AG04450 (cell line): ENCODE data around the gene SPHK1. TPM values are rescaled to one million over a fixed set of nuclear protein-coding genes. Genes with fewer than 3 reads are reported as not detected.
"Not testable (repeated sequence)": the region's sequence is repeated elsewhere in the genome, so short reads cannot be mapped to it uniquely, and the experiment has no call there.

Source experiments
- CTCF ChIA-PET: fragments of 300-600, 350-600 bp; formaldehyde crosslinking; extraction: SDS; loops from one replicate; lab custom pipeline; 2022; ENCODE audit warnings: antibody characterized with exemption, inconsistent platforms; lab: Charles Lee
- POLR2A ChIA-PET: fragments of 350-600 bp; formaldehyde crosslinking; extraction: SDS; loops from one replicate; lab custom pipeline; 2021; ENCODE audit warnings: antibody characterized with exemption, inconsistent platforms; lab: Yijun Ruan, JAX
- DNase-seq: peaks from one replicate; pipeline ENCODE4 v3.0.0-alpha.2; 2011; ENCODE audit warnings: low read depth, low spot score
- H3K27ac ChIP-seq: one replicate; pipeline ENCODE4 v1.5.1; 2012; ENCODE audit warnings: low read depth, low read length, control low read depth
- H3K27me3 ChIP-seq: one replicate; pipeline ENCODE4 v1.6.0; 2012; ENCODE audit warnings: low read length; ENCODE audit not compliant: control insufficient read depth, insufficient read depth
- H3K4me3 ChIP-seq: 2 replicates; pipeline ENCODE4 v1.5.1; 2011; ENCODE audit warnings: mild to moderate bottlenecking, low read depth, low read length, control low read depth
- H3K9me3 ChIP-seq: 2 replicates; pipeline ENCODE4 v1.5.1; 2012; ENCODE audit warnings: low read length; ENCODE audit not compliant: control insufficient read depth, insufficient read depth
- CTCF ChIP-seq: IDR thresholded peaks from 2 replicates; pipeline ENCODE4 v1.5.1; 2011; ENCODE audit warnings: low read depth, low read length, control low read depth, inconsistent platforms
- polyA plus RNA-seq: library from polyadenylated mRNA; depleted of rRNA; stranded (reverse); fragments of >200 nt; gene quantifications from 2 replicates; pipeline ENCODE4 v1.2.3, GENCODE V29; 2011

The SPHK1 gene
- polyA plus RNA-seq, 1 experiment = 11.6 TPM

- Histone ChIP-seq H3K27ac (no peak overlapping the region), H3K4me3 (no peak overlapping the region), H3K9me3 (no peaks in the 10 kb centered on the region; the same call in 1 of the 2 replicates), H3K27me3 (no peaks in the 10 kb centered on the region)
- no peak for TF ChIP-seq CTCF
- POLR2A ChIA-PET = interaction anchor here (0.7 to 3.2 kb wide), 3 partner anchors 25 to 54 kb away, joined by 6 to 37 read pairs (median 7); partner anchors contain the start of gene SPHK1
- no peak for DNase-seq
- CTCF ChIA-PET = interaction anchor here (0.5 to 2.0 kb wide), 7 partner anchors 8 to 236 kb away, joined by 3 to 13 read pairs (median 4); no protein-coding TSS in a partner anchor
Measured at GRCh38 chr17:76354747-76355310, 29.6 kb upstream of the SPHK1 start.

- CTCF ChIA-PET = no interaction called here
- Histone ChIP-seq H3K9me3 (no peaks in the 10 kb centered on the region; the same call in 1 of the 2 replicates), H3K4me3 (no peak overlapping the region), H3K27ac (no peak overlapping the region), H3K27me3 (no peaks in the 10 kb centered on the region)
- DNase-seq = no peak
- POLR2A ChIA-PET = no interaction called here
- no peak for TF ChIP-seq CTCF
Measured at GRCh38 chr17:76356803-76357456, 27.5 kb upstream of the SPHK1 start.

- ChIA-PET CTCF (interaction anchor here (1.5 kb wide), 1 partner anchor 12 kb away, joined by 3 read pairs; no protein-coding TSS in a partner anchor), POLR2A (no interaction called here)
- Histone ChIP-seq H3K27ac (no peak overlapping the region), H3K9me3 (no peaks in the 10 kb centered on the region; the same call in 1 of the 2 replicates), H3K4me3 (no peak overlapping the region), H3K27me3 (no peaks in the 10 kb centered on the region)
- no peak for TF ChIP-seq CTCF
- no peak for DNase-seq
Measured at GRCh38 chr17:76357597-76358158, 26.7 kb upstream of the SPHK1 start.

GRCh38 chr17:76359375-76359774, 25.0 kb upstream of the SPHK1 start:
- H3K4me3 ChIP-seq = no peak overlapping the region
- ChIA-PET CTCF (no interaction called here), POLR2A (no interaction called here)
- DNase-seq = no peak
- TF ChIP-seq CTCF = no peak
- H3K27ac ChIP-seq = no peak overlapping the region
- H3K27me3 ChIP-seq = no peaks in the 10 kb centered on the region
- no peaks in the 10 kb centered on the region for H3K9me3 ChIP-seq

GRCh38 chr17:76359776-76360175, 24.6 kb upstream of the SPHK1 start:
- DNase-seq, CTCF ChIA-PET, H3K9me3 ChIP-seq, POLR2A ChIA-PET, H3K27me3 ChIP-seq, H3K4me3 ChIP-seq, H3K27ac ChIP-seq: not testable (repeated sequence)
